ENCODE results near the gene BEST1. TPM values are rescaled to one million over a fixed set of nuclear protein-coding genes. Genes with fewer than 3 reads are reported as not detected.
"Not testable (repeated sequence)": the region's sequence is repeated elsewhere in the genome, so short reads cannot be mapped to it uniquely, and the experiment has no call there.

BEST1 gene
- total RNA-seq, 5 donors from 2014 or later (not counting 1 experiment from before 2014, with no cell fraction given): 0.07 to 0.23 (median 0.13) TPM; not detected in 2

DNA sequence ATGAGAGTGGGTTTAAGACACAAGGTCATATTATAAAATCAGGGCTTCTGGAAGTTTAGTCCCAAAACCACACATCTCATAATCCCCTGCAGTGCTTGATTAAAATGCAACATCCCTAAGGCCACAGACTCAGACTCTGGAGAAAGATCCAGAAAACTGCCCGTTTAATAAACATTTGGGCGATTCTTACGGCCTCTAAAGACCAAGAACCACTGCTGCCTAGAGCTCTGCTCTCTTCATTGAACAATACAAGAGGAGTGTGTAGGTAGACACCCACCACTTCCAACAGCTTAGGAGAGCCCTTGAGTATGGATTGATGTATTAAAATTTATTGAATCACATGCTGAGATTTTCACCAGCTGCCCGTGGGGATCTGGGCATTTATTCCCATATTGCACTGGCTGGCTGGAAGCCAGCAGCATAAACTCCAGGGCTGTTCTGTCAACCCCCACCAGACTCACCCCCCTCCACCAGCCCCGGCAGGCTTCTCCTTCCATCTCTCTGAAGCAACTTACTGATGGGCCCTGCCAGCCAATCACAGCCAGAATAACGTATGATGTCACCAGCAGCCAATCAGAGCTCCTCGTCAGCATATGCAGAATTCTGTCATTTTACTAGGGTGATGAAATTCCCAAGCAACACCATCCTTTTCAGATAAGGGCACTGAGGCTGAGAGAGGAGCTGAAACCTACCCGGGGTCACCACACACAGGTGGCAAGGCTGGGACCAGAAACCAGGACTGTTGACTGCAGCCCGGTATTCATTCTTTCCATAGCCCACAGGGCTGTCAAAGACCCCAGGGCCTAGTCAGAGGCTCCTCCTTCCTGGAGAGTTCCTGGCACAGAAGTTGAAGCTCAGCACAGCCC lies 749 bp upstream of the BEST1 start:
- 48% methylated on average over 4 of the region's 9 CpGs for WGBS (ENCODE audit: insufficient coverage)
- POLR2A ChIA-PET: interaction anchor here in 1 of 2 donors (0.5 to 0.7 kb wide), 2 partner anchors 49 to 87 kb away, joined by 4 to 6 read pairs; no protein-coding TSS in a partner anchor
- Mint-ChIP-seq H3K4me3 (no peak overlapping the region), H3K27me3 (peaks cover 0 to 12% of the 10 kb centered on the region in 2 donors), H3K4me1 (no peaks in the 10 kb centered on the region), H3K36me3 (no peaks in the 10 kb centered on the region), H3K9me3 (no peaks in the 10 kb centered on the region), H3K27ac (no peak overlapping the region)
- Histone ChIP-seq H3K27me3 (replicated peaks in 1 of 2; ENCODE audit: control insufficient read depth in 2 of 2, extremely low read depth in 1 of 2, insufficient read depth in 2 of 2, low read length in 1 of 2) (peaks cover 0 to 53% of the 10 kb centered on the region in 2 experiments), H3K36me3 (ENCODE audit: control insufficient read depth in 2 of 2, extremely low read depth in 1 of 2, insufficient read depth in 1 of 2, low read length in 1 of 2) (no peaks in the 10 kb centered on the region), H3K27ac (ENCODE audit: low read length) (no peak overlapping the region), H3K4me3 (ENCODE audit: control insufficient read depth in 1 of 2, extremely low read depth in 1 of 2, low read length in 1 of 2) (no peak overlapping the region), H3K9me3 (no peaks in the 10 kb centered on the region), H3K4me1 (ENCODE audit: control insufficient read depth in 1 of 2, extremely low read depth in 1 of 2, insufficient read depth in 2 of 2, low read length in 2 of 2) (peaks cover 0 to 6% of the 10 kb centered on the region in 2 experiments)
- peak in 3 of 35 experiments; percentile 17 to 47 (median 44) for DNase-seq
- CTCF ChIA-PET: interaction anchor here (0.6 to 6.3 kb wide), 4 partner anchors 10 to 132 kb away, joined by 3 to 64 read pairs (median 6); no protein-coding TSS in a partner anchor
- ATAC-seq (replicated peaks in 1 of 4): peak in 1 of 4 experiments; percentile 19

DNA sequence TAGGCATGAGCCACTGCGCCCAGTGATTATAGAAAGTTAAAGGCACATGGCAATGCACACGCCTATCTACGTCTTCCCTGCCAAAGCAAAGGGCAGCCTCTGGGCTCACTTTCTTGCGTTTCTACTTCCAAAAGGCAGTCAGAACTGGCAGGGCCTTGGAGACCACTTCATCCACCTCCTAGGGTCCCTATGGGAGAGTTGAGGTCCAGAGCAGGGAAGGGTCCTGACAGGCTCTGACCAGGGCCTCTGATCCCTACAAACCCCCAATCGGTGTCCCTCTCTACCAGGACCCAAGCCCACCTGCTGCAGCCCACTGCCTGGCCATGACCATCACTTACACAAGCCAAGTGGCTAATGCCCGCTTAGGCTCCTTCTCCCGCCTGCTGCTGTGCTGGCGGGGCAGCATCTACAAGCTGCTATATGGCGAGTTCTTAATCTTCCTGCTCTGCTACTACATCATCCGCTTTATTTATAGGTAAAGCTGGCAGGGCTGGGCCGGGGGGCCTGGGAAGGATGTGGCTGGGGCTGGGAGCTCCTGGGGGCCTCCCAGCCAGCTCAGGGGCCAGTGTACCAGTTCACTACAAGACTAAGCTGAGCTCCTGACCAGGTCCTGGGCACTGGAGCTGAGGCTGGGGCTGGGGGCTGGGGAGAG lies 1.5 kb downstream of the BEST1 start:
- 85% methylated on average over 6 of the region's 11 CpGs for WGBS (ENCODE audit: insufficient coverage)
- ChIA-PET POLR2A (interaction anchor here in 1 of 2 donors (0.6 kb wide), 1 partner anchor 11 kb away, joined by 3 read pairs; no protein-coding TSS in a partner anchor), CTCF (interaction anchor here in 1 of 2 donors (6.3 kb wide), 1 partner anchor 130 kb away, joined by 64 read pairs; no protein-coding TSS in a partner anchor)
- H3K9me3 Mint-ChIP-seq: no peaks in the 10 kb centered on the region
- Histone ChIP-seq H3K4me3 (ENCODE audit: control insufficient read depth in 1 of 2, extremely low read depth in 1 of 2, low read length in 1 of 2) (no peak overlapping the region), H3K27ac (ENCODE audit: low read length) (no peak overlapping the region), H3K36me3 (ENCODE audit: control insufficient read depth in 2 of 2, extremely low read depth in 1 of 2, insufficient read depth in 1 of 2, low read length in 1 of 2) (no peaks in the 10 kb centered on the region), H3K27me3 (replicated peaks in 1 of 2; ENCODE audit: control insufficient read depth in 2 of 2, extremely low read depth in 1 of 2, insufficient read depth in 2 of 2, low read length in 1 of 2) (peaks cover 0 to 67% of the 10 kb centered on the region in 2 experiments), H3K4me1 (ENCODE audit: control insufficient read depth in 1 of 2, extremely low read depth in 1 of 2, insufficient read depth in 2 of 2, low read length in 2 of 2) (peaks cover 4 to 21% of the 10 kb centered on the region in 2 experiments), H3K9me3 (no peaks in the 10 kb centered on the region)
- ATAC-seq (replicated peaks in 1 of 4) (no peak), DNase-seq (no peak)
- H3K4me1 Mint-ChIP-seq: peaks cover 0 to 6% (median 0%) of the 10 kb centered on the region in 3 donors
- peaks cover 5 to 30% of the 10 kb centered on the region in 2 donors for H3K27me3 Mint-ChIP-seq
- no peak overlapping the region for H3K27ac Mint-ChIP-seq
- no peak overlapping the region for H3K4me3 Mint-ChIP-seq
- H3K36me3 Mint-ChIP-seq: no peaks in the 10 kb centered on the region

DNA sequence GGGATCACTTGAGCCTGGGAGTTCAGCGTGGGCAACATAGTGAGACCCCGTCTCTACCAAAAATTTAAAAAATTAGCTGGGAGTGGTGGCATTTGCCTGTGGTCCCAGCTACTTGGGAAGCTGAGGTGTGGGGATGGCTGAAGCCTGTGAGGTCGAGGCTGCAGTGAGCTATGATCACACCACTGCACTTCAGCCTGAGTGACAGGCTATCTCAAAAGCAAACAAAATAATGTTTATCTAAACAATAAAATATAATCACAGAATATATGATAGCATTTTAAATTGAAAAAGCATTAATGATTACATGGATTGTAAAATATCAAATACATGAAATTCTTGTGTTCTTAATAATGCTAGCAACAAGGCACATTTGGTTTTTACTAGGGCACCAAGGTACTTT lies 2.7 kb downstream of the BEST1 start:
- Histone ChIP-seq H3K27ac (ENCODE audit: low read length) (no peak overlapping the region), H3K4me3 (ENCODE audit: control insufficient read depth in 1 of 2, extremely low read depth in 1 of 2, low read length in 1 of 2) (no peak overlapping the region), H3K27me3 (replicated peaks in 1 of 2; ENCODE audit: control insufficient read depth in 2 of 2, extremely low read depth in 1 of 2, insufficient read depth in 2 of 2, low read length in 1 of 2) (peaks cover 0 to 62% of the 10 kb centered on the region in 2 experiments), H3K4me1 (ENCODE audit: control insufficient read depth in 1 of 2, extremely low read depth in 1 of 2, insufficient read depth in 2 of 2, low read length in 2 of 2) (peaks cover 4 to 17% of the 10 kb centered on the region in 2 experiments), H3K9me3 (no peaks in the 10 kb centered on the region), H3K36me3 (ENCODE audit: control insufficient read depth in 2 of 2, extremely low read depth in 1 of 2, insufficient read depth in 1 of 2, low read length in 1 of 2) (no peaks in the 10 kb centered on the region)
- Mint-ChIP-seq H3K9me3 (no peaks in the 10 kb centered on the region), H3K4me3 (no peak overlapping the region), H3K36me3 (no peaks in the 10 kb centered on the region), H3K27me3 (peaks cover 5 to 30% of the 10 kb centered on the region in 2 donors), H3K4me1 (peaks cover 0 to 6% (median 0%) of the 10 kb centered on the region in 3 donors), H3K27ac (no peak overlapping the region)
- CTCF ChIA-PET: interaction anchor here in 1 of 2 donors (0.7 kb wide), 1 partner anchor 151 kb away, joined by 6 read pairs; no protein-coding TSS in a partner anchor
- WGBS (ENCODE audit: insufficient coverage): 90% methylated on average over 2 of the region's 3 CpGs
- no peak for DNase-seq
- POLR2A ChIA-PET: interaction anchor here in 1 of 2 donors (0.6 kb wide), 1 partner anchor 84 kb away, joined by 3 read pairs; no protein-coding TSS in a partner anchor
- no peak for ATAC-seq (replicated peaks in 1 of 4)

DNA sequence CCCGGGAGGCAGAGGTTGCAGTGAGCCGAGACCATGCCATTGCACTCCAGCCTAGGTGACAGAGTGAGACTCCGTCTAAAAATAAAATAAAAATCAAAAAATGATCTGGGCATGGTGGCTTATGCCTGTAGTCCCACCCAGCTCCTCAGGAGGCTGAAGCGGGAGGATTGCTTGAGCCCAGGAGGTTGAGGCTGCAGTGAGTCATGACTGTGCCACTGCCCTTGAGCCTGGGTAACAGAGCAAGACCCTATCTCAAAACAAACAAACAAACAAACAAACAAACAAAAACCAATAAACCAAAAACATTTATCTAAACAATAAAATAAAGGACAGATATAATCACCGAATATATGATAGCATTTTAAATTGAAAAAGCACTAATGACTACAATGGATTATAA lies 3.5 kb downstream of the BEST1 start:
- ATAC-seq (replicated peaks in 1 of 4); H3K36me3 ChIP-seq (ENCODE audit: control insufficient read depth in 2 of 2, extremely low read depth in 1 of 2, insufficient read depth in 1 of 2, low read length in 1 of 2); DNase-seq; CTCF ChIA-PET; H3K27ac Mint-ChIP-seq; H3K4me3 ChIP-seq (ENCODE audit: control insufficient read depth in 1 of 2, extremely low read depth in 1 of 2, low read length in 1 of 2); H3K4me3 Mint-ChIP-seq; H3K9me3 Mint-ChIP-seq; H3K4me1 Mint-ChIP-seq; POLR2A ChIA-PET; H3K36me3 Mint-ChIP-seq; H3K27ac ChIP-seq (ENCODE audit: low read length); H3K9me3 ChIP-seq: not testable (repeated sequence)
- Histone ChIP-seq H3K27me3 (replicated peaks in 1 of 2; ENCODE audit: control insufficient read depth in 2 of 2, extremely low read depth in 1 of 2, insufficient read depth in 2 of 2, low read length in 1 of 2) (peaks cover 0 to 57% of the 10 kb centered on the region in 2 experiments), H3K4me1 (ENCODE audit: control insufficient read depth in 1 of 2, extremely low read depth in 1 of 2, insufficient read depth in 2 of 2, low read length in 2 of 2) (peaks cover 4 to 16% of the 10 kb centered on the region in 2 experiments)
- peaks cover 5 to 30% of the 10 kb centered on the region in 2 donors for H3K27me3 Mint-ChIP-seq
- 78% methylated on average over 2 of the region's 5 CpGs for whole genome bisulfite sequencing (ENCODE audit: insufficient coverage)

DNA sequence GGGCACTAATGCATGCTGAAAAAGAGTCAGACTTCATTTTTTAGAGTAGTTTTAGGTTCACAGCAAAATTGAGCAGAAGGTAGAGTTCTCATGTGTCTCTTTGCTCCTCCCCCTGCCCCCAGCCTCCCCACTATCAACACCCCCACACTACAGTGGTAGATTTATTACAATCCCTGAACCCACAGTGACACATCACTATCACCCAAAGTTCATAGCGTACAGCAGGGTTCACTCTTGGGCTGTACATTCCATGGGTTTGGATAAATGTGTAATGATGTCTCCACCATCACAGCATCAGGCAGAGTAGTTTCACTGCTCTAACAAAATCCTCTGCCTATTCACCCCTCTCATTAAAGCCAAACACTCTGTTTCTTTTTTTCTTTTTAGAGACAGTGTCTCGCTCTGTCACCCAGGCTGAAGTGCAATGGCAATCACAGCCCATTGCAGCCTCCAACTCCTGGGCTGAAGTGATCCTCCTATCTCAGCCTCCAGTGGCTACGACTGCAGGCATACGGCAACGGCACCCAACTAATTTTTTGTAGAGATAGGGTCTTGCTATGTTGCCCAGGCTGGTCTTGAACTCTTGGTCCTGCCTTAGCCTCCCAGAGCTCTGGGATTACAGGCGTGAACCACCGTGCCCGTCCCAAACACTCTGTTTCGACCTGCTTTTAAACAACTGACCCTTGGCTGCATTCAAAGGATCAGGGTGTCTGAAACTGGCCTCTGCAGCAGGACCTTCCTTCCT lies 4.1 kb downstream of the BEST1 start:
- no peak for ATAC-seq (replicated peaks in 1 of 4)
- H3K36me3 ChIP-seq (ENCODE audit: control insufficient read depth in 2 of 2, extremely low read depth in 1 of 2, insufficient read depth in 1 of 2, low read length in 1 of 2): no peaks in the 10 kb centered on the region
- no peaks in the 10 kb centered on the region for H3K9me3 Mint-ChIP-seq
- no peaks in the 10 kb centered on the region for H3K36me3 Mint-ChIP-seq
- no peak overlapping the region for H3K27ac ChIP-seq (ENCODE audit: low read length)
- DNase-seq: no peak
- H3K4me1 ChIP-seq (ENCODE audit: control insufficient read depth in 1 of 2, extremely low read depth in 1 of 2, insufficient read depth in 2 of 2, low read length in 2 of 2): peaks cover 4 to 16% of the 10 kb centered on the region in 2 experiments
- H3K4me3 ChIP-seq (ENCODE audit: control insufficient read depth in 1 of 2, extremely low read depth in 1 of 2, low read length in 1 of 2): no peak overlapping the region
- H3K4me1 Mint-ChIP-seq: peaks cover 0 to 9% (median 2%) of the 10 kb centered on the region in 3 donors
- no peak overlapping the region for H3K27ac Mint-ChIP-seq
- WGBS (ENCODE audit: insufficient coverage): 88% methylated on average over 7 of the region's 9 CpGs
- peaks cover 5 to 30% of the 10 kb centered on the region in 2 donors for H3K27me3 Mint-ChIP-seq
- H3K4me3 Mint-ChIP-seq: peak overlapping the region in 1 of 3 donors; percentile 55
- peaks cover 0 to 57% of the 10 kb centered on the region in 2 experiments for H3K27me3 ChIP-seq (replicated peaks in 1 of 2; ENCODE audit: control insufficient read depth in 2 of 2, extremely low read depth in 1 of 2, insufficient read depth in 2 of 2, low read length in 1 of 2)
- CTCF ChIA-PET: interaction anchor here in 1 of 2 donors (0.7 kb wide), 1 partner anchor 12 kb away, joined by 3 read pairs; no protein-coding TSS in a partner anchor
- POLR2A ChIA-PET: interaction anchor here in 1 of 2 donors (0.7 kb wide), 1 partner anchor 352 kb away, joined by 6 read pairs; no protein-coding TSS in a partner anchor
- no peaks in the 10 kb centered on the region for H3K9me3 ChIP-seq
